SKM-1 (cell line): ENCODE data around the gene C1QL4.

Experiments
- DNase-seq: peaks from one replicate; lab custom pipeline; 2025; ENCODE audit not compliant: unreplicated experiment; lab: John Stamatoyannopoulos, UW

Gene C1QL4

DNA sequence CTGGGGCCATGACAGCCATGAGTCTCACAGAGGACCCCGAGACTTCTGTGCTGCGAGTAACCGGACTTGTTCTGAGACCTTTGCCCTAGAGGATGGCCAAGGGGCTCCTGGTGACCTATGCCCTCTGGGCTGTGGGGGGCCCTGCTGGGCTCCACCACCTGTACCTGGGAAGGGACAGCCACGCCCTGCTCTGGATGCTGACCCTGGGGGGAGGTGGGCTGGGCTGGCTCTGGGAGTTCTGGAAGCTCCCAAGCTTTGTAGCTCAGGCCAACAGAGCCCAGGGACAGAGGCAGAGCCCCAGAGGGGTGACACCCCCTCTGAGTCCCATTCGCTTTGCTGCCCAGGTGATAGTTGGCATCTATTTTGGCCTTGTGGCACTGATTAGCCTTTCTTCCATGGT, 11.8 kb upstream of the C1QL4 start:
- no peak for DNase-seq

DNA sequence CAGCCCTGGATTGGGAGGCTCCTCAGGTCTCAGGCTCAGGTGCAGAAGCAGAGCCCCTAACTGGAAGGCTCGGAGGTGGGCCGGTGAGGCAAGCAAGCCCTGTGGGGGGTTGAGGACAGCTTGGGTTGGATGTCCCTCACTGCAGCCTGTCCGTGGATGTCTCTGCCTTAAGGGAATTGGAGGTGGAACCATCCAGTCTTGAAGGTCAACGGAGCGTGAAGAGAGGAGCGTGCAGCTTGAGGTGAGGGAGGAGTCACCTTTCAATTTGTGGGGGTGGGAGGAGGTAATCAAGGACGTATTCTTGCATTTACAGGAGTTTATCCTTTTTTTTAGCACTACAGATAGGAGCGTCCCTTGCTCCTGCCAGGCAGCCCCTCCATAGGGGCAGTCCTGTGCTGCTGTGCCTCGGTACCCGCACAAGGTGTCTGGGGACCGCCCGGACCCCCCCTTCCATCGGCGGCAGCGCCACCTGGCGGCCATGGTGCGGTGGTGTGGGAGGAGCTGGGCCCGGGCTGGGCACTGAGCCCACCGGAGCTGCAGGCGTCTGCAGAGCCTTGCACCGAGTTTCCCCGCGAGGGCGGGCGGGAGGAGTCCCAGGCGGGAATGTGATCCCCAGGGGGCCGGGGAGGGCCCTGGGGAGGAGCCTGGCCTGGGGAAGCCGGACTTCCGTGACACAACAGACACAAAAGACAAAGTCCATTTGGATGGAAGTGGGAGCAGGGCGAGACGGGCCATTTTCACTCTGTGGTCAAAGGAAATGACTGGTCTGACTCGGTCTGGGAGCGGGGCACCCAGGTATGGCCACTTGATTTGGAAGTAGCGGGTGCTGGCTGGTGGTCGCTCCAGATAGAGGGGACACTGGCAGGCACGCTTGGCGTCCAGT, 10.6 kb upstream of the C1QL4 start:
- no peak for DNase-seq

DNA sequence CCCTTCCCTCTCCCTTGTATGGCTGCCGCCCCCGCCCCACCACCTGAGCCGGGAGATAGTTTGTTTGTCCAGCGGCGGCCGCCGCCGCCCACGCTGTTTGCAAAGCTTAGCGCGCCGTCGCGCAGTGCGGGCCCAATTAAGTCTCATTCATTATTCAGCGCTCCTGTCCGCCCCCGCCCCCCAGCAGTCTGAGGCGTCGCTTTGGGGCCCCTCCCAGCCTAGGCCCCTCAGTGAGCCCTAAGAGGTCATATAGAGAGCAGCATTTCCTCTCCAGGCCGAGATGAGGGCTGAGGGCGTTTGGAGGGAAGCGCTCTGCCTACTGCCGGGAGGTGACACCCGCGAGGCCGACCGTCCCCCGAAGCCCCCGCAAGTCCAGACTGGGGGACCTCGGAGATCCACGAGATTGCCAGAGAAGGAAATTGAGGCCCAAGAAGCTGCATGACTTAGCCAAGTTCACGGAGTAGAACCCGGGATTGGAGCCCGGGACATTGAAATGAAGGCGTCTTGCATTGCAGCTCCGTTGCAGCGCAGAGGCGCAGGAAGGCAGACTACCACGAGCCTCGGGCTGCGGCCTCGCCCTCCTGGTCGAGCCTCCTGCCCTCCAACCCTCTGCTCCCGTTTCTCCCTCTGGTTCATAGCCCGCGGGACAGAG, 9.8 kb upstream of the C1QL4 start, which contains the start of gene DNAJC22:
DNAJC22 (plus strand) TSS at position 230 of the 652 bp plus-strand sequence. CDS start 1,985 bp downstream, outside the sequence.
- no peak for DNase-seq

DNA sequence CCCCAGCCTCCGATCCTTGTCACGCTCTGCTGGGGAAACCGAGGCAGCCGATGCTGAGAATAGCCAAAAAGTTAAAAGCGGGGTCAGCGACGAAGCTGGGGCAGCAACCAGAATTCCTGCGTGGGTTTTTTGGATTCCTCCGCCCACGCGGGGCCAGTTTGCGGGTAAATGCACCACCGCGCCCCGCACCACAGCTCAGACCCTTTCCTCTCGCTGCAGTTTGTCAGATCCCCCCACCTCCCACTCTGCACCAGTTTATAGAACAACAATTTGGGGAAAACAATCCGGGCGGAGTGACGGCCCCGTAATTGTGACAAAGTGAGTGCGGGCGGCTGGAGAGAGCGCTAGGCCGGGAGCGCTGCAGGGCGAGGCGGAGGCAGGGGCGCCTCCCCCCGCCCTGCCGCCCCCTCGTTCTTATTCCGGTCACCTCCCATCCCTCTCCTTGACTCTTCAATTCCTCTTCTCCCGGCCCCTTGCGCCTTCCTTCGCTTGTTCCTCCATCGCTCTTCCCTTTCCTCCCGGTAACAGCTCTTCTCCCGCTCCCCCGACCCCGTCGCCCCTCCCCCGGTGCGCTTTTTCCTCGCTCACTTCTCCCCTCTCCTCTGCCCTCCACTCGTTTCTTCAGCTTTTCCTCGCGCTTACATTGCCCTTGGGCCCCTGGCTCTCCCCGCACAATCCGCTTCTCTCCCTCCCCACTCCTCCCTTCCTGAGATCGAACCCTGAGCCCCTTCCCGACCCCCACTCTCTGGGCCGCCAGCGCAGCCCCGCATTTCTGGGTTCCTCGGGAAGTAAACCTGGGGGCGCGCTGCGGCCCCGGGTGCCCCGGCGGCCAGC, 9.1 kb upstream of the C1QL4 start:
- DNase-seq = no peak

DNA sequence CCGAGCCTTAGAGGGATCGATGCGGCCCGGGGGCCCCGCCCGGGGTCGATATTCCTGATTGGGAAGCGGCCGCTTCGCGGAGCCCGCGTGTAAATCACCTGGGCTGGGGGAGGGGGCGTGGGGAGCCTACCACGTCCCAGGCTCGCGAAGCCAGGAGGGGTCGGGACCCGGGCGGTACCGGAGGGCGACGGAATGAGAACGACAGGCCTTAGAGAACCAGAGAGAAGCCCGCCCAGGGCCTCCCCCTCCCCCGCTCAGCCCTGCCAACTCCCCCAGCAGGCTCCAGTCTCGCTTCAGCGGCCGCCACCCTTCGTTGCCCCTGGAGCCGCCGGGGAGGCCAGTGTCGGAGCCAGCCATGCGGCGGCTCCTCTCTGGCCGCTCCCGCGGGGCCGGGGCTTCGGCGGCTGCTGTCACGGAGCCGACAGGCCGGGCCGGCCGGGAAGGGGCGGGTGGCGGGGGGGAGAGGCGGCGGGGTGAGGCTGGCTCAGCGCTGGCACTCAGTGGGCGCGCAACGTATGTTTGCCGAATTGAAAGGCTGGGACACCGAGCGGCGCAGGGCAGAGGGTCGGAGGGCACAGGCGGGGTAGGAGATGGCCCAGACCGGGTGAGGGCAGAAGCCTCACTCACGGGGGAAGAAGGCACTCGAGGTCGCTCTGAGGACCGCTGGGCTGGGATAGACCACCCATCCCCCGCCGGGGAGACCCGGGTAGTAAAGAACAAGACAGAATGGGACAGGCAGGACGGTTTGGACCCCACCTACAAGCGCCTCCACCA, 8.2 kb upstream of the C1QL4 start:
- no peak for DNase-seq

DNA sequence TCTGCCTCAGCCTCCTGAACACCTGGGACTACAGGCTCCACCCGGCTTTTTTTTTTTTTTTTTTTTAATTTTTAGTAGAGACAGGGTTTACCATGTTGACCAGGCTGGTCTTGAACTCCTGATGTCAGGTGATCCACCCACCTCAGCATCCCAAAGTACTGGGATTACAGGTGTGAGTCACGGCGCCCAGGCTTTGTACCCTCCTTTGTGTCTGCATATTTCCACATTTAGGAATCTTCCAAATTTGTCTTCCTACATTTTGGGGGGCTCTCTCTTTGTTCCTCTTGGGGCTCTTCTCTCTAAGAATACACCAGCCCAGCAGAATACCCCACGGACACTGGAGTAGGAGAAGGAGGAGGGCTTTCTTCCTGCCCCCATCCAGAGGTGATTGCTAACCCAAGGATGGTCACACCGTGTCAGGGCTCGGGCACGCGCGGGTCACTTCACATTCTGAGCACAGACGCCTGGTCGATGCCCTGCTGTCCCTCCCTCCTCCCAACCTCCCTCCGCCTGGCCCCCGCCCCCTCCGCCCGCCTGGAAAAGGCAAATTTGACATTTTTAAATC, 7.6 kb upstream of the C1QL4 start:
- DNase-seq = no peak

DNA sequence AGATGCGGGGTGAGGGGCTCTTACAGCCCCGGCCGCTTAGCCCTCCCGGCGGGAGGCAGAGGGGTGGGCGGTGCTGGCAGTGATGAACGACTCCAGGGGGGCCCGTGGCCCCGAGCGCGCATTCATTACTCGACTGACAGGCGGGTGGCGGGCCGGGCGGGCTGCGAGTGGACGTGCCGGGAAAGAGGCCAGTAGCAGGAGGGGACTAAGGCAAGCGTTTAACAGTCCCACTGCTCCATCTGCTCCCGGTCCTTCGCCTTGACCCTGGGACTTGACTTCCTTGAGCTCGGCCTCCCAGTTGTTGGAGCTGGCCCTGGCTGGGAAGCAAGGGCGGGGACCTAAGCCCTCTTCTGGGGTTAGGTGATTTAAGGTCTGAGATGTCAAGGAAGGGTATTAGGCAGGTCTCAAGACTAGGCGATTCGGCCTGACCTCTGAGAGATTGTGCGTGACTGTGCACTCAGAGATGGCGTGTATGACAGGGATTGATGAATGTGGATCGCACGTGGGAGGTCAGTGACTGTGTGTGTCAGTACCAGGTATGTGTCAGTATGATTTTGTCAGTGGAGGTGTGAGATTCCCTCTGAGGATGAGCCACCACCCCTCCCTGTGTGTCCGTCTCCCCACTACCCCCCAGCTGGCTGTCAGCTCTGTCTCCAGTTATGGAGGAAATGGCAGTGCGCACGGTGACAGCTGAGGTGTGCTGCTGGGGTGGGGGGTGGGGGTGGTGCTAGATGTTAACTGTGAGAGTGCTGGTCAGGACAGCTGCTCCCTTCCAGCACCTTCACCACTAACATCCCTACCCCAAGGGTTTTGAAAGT, 6.1 kb upstream of the C1QL4 start:
- no peak for DNase-seq

DNA sequence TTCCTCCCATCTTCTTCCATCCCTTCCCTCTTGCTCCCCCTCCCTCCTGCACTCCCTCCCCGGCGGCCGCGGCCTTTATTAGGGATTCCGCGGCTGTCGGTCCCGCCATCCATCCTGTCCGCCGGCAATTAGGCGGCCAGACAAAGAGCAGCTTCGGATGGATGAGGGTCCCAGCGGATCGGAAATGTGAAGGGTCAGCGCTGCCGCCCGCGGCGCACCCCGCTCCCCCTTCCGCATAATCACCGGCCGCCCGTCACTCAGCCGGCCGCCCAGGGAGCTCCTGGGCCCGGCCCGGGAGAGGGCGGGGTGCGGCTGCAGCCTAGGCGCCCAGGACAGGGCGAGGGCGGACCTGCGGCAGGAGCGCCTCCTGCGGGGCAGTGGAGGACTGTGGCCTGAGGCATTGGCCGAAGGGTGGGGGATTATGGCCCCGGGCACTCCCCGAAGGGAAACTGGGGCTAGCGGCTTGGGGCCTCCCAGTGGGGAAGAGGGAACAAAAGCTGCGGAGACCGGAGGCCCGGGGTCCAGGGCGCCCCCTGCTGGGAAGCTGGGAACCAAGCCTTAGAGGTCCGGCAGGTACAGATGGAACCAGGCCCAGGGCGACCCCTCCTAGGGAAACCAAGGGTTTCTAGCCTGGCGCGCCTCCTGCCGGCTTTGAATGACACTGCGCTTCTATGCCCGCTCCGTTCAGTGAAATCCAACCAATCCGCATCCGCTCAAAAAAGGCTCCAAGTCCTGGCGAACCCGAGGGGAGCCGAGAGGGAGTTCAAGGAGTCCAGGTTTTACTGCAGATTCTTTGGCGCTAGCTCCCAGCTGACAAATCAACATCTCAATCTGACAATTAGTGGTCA, 5.3 kb upstream of the C1QL4 start:
- peak; percentile 52 for DNase-seq

DNA sequence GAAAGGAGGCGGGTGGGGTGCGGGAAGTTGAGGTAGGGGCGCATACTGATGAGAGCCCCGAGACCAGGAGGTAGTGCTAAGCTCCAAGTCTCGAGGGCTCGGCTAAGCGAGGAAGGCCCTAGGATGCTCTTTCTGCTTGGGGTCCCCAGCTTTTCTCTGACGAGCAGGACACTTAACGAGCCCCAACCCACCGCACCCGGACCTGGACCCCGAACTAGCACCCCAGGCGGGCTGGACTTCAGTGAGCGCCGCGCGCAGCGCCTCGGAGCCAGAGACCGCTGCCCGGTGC, 4.7 kb upstream of the C1QL4 start:
- DNase-seq = no peak

DNA sequence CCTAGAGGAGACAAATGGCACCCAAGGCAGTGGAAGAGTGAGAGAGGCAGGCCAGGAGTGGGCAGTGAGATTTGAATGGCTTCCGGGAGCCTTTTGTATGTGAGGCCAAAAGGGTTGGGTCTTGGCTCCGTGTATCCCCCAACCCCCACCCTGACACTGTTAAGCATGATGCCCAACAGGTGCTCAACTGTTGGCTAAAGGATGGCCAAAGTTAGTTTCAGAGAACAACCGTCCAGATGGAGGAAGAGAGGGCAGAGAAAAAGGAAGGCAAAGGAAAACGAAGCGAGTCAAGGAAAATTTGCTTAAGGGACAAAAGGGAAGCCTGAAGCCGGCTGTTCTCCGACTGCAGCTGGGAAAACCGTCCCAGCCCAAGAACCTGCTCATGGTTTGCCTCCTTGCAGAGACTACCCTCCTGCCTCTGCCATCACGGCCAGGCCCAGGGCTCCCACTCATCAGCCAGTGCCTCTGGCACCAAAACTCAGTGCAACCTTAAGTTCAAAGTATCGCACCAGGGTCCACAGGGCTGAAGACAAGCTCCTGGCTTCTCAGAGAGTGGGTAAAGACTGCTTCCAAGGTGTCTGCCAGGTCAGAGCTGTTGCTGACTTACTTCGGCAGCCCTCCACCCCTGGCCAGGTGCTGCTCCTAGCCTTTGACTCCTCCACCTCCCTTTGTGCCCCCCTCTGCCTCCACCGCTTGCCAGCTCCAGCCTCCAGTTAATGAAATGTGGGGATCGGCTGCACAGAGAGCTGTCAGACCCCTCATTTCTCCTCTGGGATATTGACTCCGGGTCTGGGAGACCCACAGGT, 4.2 kb upstream of the C1QL4 start:
- DNase-seq = no peak

DNA sequence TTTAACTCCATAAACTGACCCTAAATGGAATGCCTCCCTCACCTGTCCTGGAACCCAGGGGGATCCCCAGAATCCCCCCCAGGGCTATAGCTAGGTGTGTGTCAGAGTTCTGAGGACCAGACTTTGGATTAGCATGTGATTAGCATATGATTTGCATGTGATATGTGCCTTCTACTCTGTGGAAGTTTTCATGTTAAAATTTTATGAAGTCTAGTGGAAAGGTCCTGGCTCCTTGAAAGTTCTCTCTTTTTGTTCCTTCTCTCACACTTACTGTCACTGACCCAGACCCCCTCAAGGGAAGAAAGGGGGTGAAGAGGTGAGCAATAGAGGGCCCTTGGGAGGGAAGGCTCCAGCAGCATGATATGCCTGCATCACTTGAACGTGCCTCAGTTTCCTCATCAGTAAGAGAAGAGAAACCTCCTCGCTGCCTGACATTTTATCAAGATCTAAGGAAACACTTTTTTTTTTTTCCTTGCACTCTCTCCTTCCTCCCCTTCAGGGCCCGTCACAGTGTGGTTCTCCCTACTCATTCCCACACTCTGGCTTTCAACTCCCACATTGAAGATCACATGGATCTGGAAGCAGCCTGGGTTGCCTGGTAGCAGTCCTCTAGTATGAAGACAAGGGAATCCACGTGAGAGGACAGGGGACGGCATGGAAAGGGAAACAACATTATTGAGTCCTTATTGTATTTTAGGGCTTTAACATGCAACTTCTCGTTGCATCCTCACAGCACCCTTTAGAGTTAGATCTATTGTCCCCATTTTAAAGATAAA, 3.3 kb upstream of the C1QL4 start:
- DNase-seq = no peak

DNA sequence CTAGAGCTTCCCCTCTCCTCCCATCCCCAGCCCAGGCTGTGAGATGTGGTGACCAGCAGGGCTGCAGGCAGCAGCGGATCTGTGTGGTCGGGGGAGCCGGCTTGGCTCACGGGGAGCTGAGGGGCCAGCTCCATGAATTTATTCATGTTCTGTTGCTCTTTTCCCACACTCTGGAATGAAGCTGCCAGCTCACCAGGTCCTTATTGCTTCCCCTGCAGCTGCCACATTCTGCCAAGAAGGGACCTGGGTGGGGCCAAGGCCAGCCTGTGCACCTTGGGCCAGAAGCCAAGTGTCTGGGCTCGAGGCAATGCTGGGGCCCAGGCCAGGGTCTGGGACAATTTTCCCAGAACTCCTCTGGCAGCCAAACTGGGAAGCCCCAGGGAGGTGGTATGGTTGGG, 2.5 kb upstream of the C1QL4 start:
- DNase-seq = no peak

DNA sequence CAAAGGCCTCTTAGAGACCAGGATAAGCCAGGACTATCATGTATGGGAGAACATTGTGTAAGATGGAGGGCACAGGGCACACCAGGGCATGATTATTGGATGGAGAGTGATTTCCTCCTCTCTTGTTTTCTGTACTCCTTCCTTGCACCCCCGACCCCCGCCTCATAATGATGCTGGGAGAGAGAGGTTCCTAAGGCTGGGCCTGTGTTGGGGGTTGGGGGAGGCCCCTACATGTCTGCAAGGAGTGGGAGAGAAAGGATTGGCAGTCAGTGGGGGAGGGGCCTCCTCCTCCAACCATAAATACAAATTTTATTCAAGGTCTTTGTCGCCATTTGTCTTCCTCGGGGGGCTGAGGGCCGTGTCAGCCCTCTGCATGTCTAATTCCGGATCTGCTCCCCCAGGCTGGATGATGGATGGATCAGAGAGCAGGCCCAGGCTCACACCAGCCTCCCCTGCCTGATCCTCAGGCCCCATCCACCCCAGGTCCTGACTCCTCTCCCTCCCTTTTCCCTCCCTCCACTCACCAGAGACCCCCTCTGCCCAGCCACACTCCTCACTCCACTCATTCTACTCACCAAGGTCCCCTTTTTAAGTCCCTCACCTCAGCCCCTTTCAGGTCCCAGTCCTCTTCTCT, 2.0 kb upstream of the C1QL4 start:
- no peak for DNase-seq

DNA sequence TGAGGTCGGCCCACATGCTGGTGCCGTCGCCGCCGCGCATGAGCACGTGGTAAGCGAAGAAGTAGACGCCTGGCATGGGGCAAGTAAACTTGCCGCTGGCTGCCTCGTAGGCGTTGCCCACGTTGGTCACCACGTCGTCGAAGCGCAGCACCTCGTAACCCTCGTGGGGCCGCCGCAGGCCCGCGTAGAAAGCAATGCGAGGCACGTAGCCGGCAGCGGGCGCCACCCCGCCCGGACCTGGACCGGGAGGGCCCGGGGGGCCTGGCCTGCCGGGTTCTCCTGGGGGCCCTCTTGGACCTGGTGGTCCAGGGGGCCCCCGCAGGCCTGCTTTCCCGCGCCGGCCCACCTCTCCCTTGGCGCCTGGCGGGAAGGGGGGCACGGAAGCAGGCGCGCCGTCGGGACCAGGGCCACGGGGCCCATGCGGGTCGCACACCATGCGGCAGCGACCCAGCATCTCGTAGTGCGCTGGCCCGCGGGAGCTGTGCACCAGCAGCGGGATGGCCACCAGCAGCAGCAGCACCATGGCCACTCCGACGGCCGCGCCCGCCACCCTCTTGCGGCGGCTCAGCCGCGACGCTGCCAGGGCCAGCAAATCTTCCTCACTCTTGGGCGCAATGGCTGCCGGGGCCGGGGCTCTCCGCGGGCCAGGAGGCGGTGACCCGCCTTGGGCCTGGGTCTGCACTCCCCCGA, 888 bp downstream of the C1QL4 start:
- DNase-seq = no peak

DNA sequence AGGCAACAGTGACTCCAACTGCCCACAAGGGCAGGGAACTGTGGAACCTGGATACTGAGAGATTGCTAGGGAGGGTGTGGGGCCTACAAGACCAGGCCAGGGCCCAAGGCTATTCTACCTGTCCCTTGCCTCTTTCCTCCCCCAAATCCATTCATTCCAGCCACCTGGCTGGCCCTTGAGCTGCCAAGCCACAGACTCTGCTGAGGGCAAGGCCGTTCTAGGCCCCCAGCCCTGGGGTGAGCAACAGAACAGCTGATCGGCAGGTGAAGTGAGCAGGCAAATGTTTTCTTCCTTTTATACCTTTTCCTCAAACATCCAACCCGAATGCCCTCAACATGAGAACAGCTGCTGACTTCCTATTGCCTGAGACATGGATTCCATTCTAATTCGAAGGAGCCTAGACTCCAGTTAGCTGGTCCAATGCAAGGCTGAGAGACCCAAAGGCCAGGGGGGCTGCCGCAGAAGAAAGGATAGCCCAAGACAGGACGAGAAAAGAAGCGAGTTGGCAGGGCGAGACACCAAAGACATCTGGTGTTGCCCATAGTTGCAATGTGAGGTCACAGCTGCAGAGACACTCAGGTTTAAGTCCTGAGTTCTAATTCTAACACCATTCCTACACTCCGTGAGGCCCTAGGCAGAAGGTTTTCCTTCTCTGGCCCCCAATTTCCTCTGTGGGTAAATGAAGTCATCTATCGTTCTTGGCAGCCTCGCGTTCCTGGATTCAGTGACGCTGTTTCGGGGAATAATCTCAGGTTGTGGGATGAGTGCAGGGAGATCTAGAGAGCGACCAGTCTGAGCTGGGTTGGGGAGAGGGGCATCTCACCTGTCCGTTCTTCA, 1.7 kb downstream of the C1QL4 start:
- DNase-seq = no peak
